Measurements from ENCODE around the gene TMEM120B. TPM values are rescaled to one million over a fixed set of nuclear protein-coding genes. Genes with fewer than 3 reads are reported as not detected.

TMEM120B gene
- total and polyA plus RNA-seq, 2 of the 13 experiments (the other 11 are each of a cell fraction or from before 2014, with no cell fraction given): 7.1 to 12.9 TPM

DNA sequence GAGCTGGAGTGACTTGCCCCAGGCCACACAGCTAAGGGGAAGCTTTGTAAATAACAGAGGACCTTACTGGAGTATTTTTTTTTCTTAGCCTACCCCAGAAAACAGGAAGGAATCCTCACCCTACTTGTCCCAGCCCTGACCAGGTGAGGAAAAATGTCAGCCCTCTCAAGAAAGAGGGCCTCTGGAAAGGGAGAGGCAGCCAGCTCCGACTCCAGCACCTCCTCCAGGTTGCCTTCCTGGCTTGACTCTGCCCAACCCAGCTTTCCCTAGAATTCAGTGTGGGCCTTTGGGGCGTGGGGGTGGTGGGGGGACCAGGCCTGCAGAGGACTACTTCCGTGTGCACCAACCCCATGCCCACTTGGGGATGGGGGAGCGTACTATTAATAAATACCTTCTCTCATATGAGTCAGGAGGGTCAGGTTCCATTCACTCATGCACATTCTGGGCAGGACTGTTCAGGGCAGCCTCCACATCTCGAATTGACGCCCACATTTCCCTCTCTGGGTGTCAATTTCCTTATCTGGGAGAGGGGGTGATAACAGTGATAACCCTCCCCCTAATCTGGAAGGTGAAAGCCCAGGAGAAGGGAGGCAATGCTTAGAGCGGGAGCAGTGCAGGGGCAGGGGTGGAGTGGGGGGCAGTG is 75.7 kb downstream of the TMEM120B start:
- no TSS peak for BruUV-seq (replicated peaks)
- CTCF ChIA-PET (ENCODE audit: low intra/inter-chr PET ratio, low total read pairs): no interaction called here
- H3K27me3 ChIP-seq (ENCODE audit: control insufficient read depth in 1 of 2, insufficient read depth in 2 of 2, low read length in 2 of 2): no peaks in the 10 kb centered on the region; a peak in 1 of 5 replicates
- no peak overlapping the region for H3K4me2 ChIP-seq (ENCODE audit: low read depth, low read length)
- 93% methylated on average over 7 of the region's 7 CpGs for WGBS (ENCODE audit: low lambda C conversion rate)
- ATAC-seq (no peak), FAIRE-seq (no peak), DNase-seq (ENCODE audit: low spot score) (no peak)
- H3K79me2 ChIP-seq (ENCODE audit: insufficient read depth, low read length): peaks cover 35% of the 10 kb centered on the region
- no peak overlapping the region for H3K27ac ChIP-seq (ENCODE audit: extremely low read length, insufficient read depth, low read length)
- intact Hi-C loops (cut with micrococcal nuclease; ENCODE audit: unreplicated experiment): no loop called here
- H3K4me3 ChIP-seq (replicated peaks in 1 of 3; ENCODE audit: insufficient read depth in 1 of 3, low read depth in 2 of 3, low read length in 3 of 3): no peak overlapping the region
- H3K9me3 ChIP-seq (ENCODE audit: low read length): no peaks in the 10 kb centered on the region
- POLR2A ChIA-PET: interaction anchor here (1.0 kb wide), 1 partner anchor 12 kb away, joined by 5 read pairs; no protein-coding TSS in a partner anchor
- H2AFZ ChIP-seq (ENCODE audit: low read length): no peak overlapping the region
- H4K20me1 ChIP-seq (ENCODE audit: insufficient read depth, low read length): peaks cover 11% of the 10 kb centered on the region; the same call in 1 of the 2 replicates
- H3K4me1 ChIP-seq (ENCODE audit: insufficient read depth, low read length): peaks cover 77% of the 10 kb centered on the region
- in situ Hi-C loops (cut with HindIII; ENCODE audit: extremely low pct_ligation_motif_present, low pct_unique_long_range_greater_than_20kb): no loop called here
- TF ChIP-seq ZFP36 (IDR thresholded peaks at IDR 0.05; ENCODE audit: borderline replicate concordance, low read depth, low read length, partially characterized antibody) (peak; percentile 71), PLRG1 (conservative IDR thresholded peaks at IDR 0.05) (no peak), ZNF768 (CRISPR knock-in tag; IDR thresholded peaks at IDR 0.05) (0 out of 2 replicates have a peak, but pooled peaks have one; percentile 35)
- no peak overlapping the region for H3K9ac ChIP-seq (ENCODE audit: insufficient read depth, low read depth, low read length)
- H3K36me3 ChIP-seq (replicated peaks in 1 of 2; ENCODE audit: control insufficient read depth in 1 of 2, insufficient read depth in 2 of 2, low read length in 2 of 2): peaks cover 0 to 3% of the 10 kb centered on the region in 2 experiments; a peak in 2 of 5 replicates

DNA sequence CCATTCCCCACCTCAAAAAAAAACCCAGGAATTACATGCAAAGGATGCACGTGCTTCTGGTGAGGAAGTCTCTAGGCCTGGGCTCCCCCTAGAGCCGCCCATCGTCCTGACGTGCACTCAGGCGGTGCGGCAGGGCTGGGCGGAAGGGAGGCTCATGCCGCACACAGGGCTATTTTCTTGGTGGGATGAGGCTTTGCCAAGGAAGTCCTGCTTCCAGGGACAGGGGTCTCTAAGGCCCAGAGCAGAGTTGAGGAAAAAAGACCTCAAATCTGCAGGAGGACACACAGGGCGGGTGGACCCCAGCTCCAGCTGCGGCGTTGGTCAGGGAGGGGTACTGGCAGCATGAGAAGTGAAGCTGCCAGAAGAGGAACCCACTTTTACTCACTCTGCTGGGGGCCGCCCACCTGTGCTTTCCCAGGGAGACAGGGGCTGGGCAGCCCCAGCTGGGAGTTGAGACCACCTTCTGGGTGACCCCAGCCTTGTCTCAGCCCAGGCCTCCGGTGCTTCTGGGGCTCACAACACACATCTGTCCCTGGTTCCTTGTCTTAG is 76.8 kb downstream of the TMEM120B start:
- Histone ChIP-seq H2AFZ (ENCODE audit: low read length) (no peak overlapping the region), H3K4me2 (ENCODE audit: low read depth, low read length) (no peak overlapping the region), H3K9me3 (ENCODE audit: low read length) (no peaks in the 10 kb centered on the region), H3K4me1 (ENCODE audit: insufficient read depth, low read length) (peaks cover 86% of the 10 kb centered on the region), H3K27me3 (ENCODE audit: control insufficient read depth in 1 of 2, insufficient read depth in 2 of 2, low read length in 2 of 2) (no peaks in the 10 kb centered on the region; a peak in 1 of 5 replicates), H3K79me2 (ENCODE audit: insufficient read depth, low read length) (peaks cover 35% of the 10 kb centered on the region), H3K27ac (ENCODE audit: extremely low read length, insufficient read depth, low read length) (no peak overlapping the region), H4K20me1 (ENCODE audit: insufficient read depth, low read length) (peaks cover 11% of the 10 kb centered on the region; the same call in 1 of the 2 replicates), H3K9ac (ENCODE audit: insufficient read depth, low read depth, low read length) (no peak overlapping the region), H3K36me3 (replicated peaks in 1 of 2; ENCODE audit: control insufficient read depth in 1 of 2, insufficient read depth in 2 of 2, low read length in 2 of 2) (peaks cover 0 to 3% of the 10 kb centered on the region in 2 experiments; a peak in 2 of 5 replicates), H3K4me3 (replicated peaks in 1 of 3; ENCODE audit: insufficient read depth in 1 of 3, low read depth in 2 of 3, low read length in 3 of 3) (no peak overlapping the region)
- intact Hi-C loops (cut with micrococcal nuclease; ENCODE audit: unreplicated experiment): no loop called here
- BruUV-seq (replicated peaks): no TSS peak
- WGBS (ENCODE audit: low lambda C conversion rate): 89% methylated on average over 11 of the region's 13 CpGs
- ChIA-PET POLR2A (interaction anchor here (0.9 kb wide), 1 partner anchor 13 kb away, joined by 3 read pairs; no protein-coding TSS in a partner anchor), CTCF (ENCODE audit: low intra/inter-chr PET ratio, low total read pairs) (no interaction called here)
- no peak for TF ChIP-seq DNMT3B (CRISPR knock-in tag; conservative IDR thresholded peaks at IDR 0.05)
- TF ChIP-seq SALL1 (CRISPR knock-in tag; IDR thresholded peaks at IDR 0.05): no peak
- TF ChIP-seq SRSF1 (optimal IDR thresholded peaks at IDR 0.05; ENCODE audit: low read depth, low read length): no peak
- TF ChIP-seq, protein P1, sequence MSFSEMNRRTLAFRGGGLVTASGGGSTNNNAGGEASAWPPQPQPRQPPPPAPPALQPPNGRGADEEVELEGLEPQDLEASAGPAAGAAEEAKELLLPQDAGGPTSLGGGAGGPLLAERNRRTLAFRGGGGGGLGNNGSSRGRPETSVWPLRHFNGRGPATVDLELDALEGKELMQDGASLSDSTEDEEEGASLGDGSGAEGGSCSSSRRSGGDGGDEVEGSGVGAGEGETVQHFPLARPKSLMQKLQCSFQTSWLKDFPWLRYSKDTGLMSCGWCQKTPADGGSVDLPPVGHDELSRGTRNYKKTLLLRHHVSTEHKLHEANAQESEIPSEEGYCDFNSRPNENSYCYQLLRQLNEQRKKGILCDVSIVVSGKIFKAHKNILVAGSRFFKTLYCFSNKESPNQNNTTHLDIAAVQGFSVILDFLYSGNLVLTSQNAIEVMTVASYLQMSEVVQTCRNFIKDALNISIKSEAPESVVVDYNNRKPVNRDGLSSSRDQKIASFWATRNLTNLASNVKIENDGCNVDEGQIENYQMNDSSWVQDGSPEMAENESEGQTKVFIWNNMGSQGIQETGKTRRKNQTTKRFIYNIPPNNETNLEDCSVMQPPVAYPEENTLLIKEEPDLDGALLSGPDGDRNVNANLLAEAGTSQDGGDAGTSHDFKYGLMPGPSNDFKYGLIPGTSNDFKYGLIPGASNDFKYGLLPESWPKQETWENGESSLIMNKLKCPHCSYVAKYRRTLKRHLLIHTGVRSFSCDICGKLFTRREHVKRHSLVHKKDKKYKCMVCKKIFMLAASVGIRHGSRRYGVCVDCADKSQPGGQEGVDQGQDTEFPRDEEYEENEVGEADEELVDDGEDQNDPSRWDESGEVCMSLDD (CRISPR knock-in tag; IDR thresholded peaks at IDR 0.05; ENCODE audit: borderline replicate concordance): no peak
- TF ChIP-seq SYNCRIP (IDR thresholded peaks at IDR 0.05; ENCODE audit: insufficient read depth, low read depth, low read length): no peak
- TF ChIP-seq KLF11 (CRISPR knock-in tag; IDR thresholded peaks at IDR 0.05): no peak
- no peak for TF ChIP-seq ZBTB8A (CRISPR knock-in tag; IDR thresholded peaks at IDR 0.05; ENCODE audit: borderline replicate concordance, low read depth)
- TF ChIP-seq ZBTB1 (CRISPR knock-in tag; IDR thresholded peaks at IDR 0.05; ENCODE audit: borderline replicate concordance): no peak
- TF ChIP-seq ZNF224 (CRISPR knock-in tag; IDR thresholded peaks at IDR 0.05): no peak
- TF ChIP-seq ZBTB7B (CRISPR knock-in tag; IDR thresholded peaks at IDR 0.05): no peak
- TF ChIP-seq ZNF546 (CRISPR knock-in tag; conservative IDR thresholded peaks at IDR 0.05): no peak
- no peak for TF ChIP-seq BORCS8-MEF2B (CRISPR knock-in tag; IDR thresholded peaks at IDR 0.05)
- ATAC-seq (no peak), FAIRE-seq (no peak), DNase-seq (ENCODE audit: low spot score) (no peak)
- in situ Hi-C loops (cut with HindIII; ENCODE audit: extremely low pct_ligation_motif_present, low pct_unique_long_range_greater_than_20kb): no loop called here
